GM23248 (cell line): ENCODE data around the gene ZFAND3. TPM values are rescaled to one million over a fixed set of nuclear protein-coding genes. Genes with fewer than 3 reads are reported as not detected.
A peak's percentile ranks its signal among the peaks of the same experiment; 100 is the strongest.

Experiments
- DNase-seq: peaks from one replicate; pipeline ENCODE4 v3.0.0-alpha.2; 2015
- H2AFZ ChIP-seq: fragments of 200-600 bp; sonication (generic); 2 replicates; pipeline ENCODE4 v1.6.1; 2016; ENCODE audit warnings: antibody characterized with exemption
- H3F3A ChIP-seq: fragments of 200-600 bp; sonication (generic); 2 replicates; pipeline ENCODE4 v1.6.1; 2016; ENCODE audit warnings: mild to moderate bottlenecking, antibody characterized with exemption, mixed run types; ENCODE audit not compliant: insufficient read depth
- H3K27ac ChIP-seq: fragments of 200-600 bp; sonication (generic); 2 replicates; pipeline ENCODE4 v1.5.1; 2016; ENCODE audit warnings: mild to moderate bottlenecking
- H3K27me3 ChIP-seq: fragments of 200-600 bp; sonication (generic); replicated peaks from 2 replicates; pipeline ENCODE4 v1.6.1; 2016; ENCODE audit warnings: mild to moderate bottlenecking; ENCODE audit not compliant: insufficient read depth
- H3K36me3 ChIP-seq: fragments of 200-600 bp; sonication (generic); 2 replicates; pipeline ENCODE4 v1.6.1; 2016; ENCODE audit warnings: low read depth, mild to moderate bottlenecking
- H3K4me1 ChIP-seq: fragments of 200-600 bp; sonication (generic); 2 replicates; pipeline ENCODE4 v1.6.1; 2016; ENCODE audit warnings: mild to moderate bottlenecking; ENCODE audit not compliant: insufficient read depth
- H3K4me2 ChIP-seq: fragments of 200-600 bp; sonication (generic); one replicate; pipeline ENCODE4 v1.6.1; 2016; ENCODE audit warnings: mild to moderate bottlenecking; ENCODE audit not compliant: unreplicated experiment
- H3K4me3 ChIP-seq: fragments of 200-600 bp; sonication (generic); 2 replicates; pipeline ENCODE4 v1.5.1; 2016; ENCODE audit warnings: mild to moderate bottlenecking
- H3K79me2 ChIP-seq: fragments of 200-600 bp; sonication (generic); 2 replicates; pipeline ENCODE4 v1.6.1; 2016; ENCODE audit warnings: mild to moderate bottlenecking; ENCODE audit not compliant: insufficient read depth
- H3K9ac ChIP-seq: fragments of 200-600 bp; sonication (generic); 2 replicates; pipeline ENCODE4 v1.6.1; 2016; ENCODE audit warnings: mild to moderate bottlenecking
- H3K9me2 ChIP-seq: fragments of 200-600 bp; sonication (generic); 2 replicates; pipeline ENCODE4 v1.6.1; 2016; ENCODE audit warnings: mixed run types, mild to moderate bottlenecking, moderate library complexity; ENCODE audit not compliant: insufficient read depth
- H3K9me3 ChIP-seq: fragments of 200-600 bp; sonication (generic); one replicate; pipeline ENCODE4 v1.6.1; 2017; ENCODE audit warnings: low read depth
- H4K20me1 ChIP-seq: fragments of 200-600 bp; sonication (generic); 2 replicates; pipeline ENCODE4 v1.6.0; 2016; ENCODE audit not compliant: insufficient read depth
- EZH2 ChIP-seq: fragments of 200-600 bp; sonication (generic); IDR thresholded peaks from 2 replicates; pipeline ENCODE4 v1.6.1; 2018; ENCODE audit warnings: antibody characterized with exemption, mild to moderate bottlenecking; ENCODE audit not compliant: insufficient read depth, poor library complexity, severe bottlenecking
- EZH2phosphoT487 ChIP-seq: fragments of 200-600 bp; sonication (generic); IDR thresholded peaks from 2 replicates; pipeline ENCODE4 v1.6.1; 2018; ENCODE audit warnings: antibody characterized with exemption, moderate library complexity, mild to moderate bottlenecking, low read depth; ENCODE audit not compliant: insufficient read depth
- WGBS, 2 experiments: methylation state at CpG; one replicate each; pipeline ENCODE4 v1.1.6; 2015 to 2017; ENCODE audit warnings: low lambda C conversion rate in 2 of 2, low coverage in 1 of 2; ENCODE audit errors: missing lambda C conversion rate in 2 of 2; 5-methylcytosine and 5-hydroxymethylcytosine counted together
- in situ Hi-C: fragments of 300-500 bp; cut with MboI; formaldehyde crosslinking; loops from 2 replicates; pipeline ENCODE4 v1.15.0; 2020
- polyA plus RNA-seq: library from polyadenylated mRNA; unstranded; fragments of >200 nt; fragmentation: Nextera tagmentation; extraction: Ambion mirVana; gene quantifications from 2 replicates; pipeline ENCODE4 v1.2.1, GENCODE V29; 2016
- total RNA-seq: library from RNA; depleted of rRNA; stranded (reverse); fragments of >200 nt; shearing (Covaris generic); gene quantifications from 2 replicates; pipeline ENCODE4 v1.2.3, GENCODE V29; 2014

The ZFAND3 gene
- total and polyA plus RNA-seq, 2 experiments from 2014 or later, result 27.5 to 40.0 TPM

DNA sequence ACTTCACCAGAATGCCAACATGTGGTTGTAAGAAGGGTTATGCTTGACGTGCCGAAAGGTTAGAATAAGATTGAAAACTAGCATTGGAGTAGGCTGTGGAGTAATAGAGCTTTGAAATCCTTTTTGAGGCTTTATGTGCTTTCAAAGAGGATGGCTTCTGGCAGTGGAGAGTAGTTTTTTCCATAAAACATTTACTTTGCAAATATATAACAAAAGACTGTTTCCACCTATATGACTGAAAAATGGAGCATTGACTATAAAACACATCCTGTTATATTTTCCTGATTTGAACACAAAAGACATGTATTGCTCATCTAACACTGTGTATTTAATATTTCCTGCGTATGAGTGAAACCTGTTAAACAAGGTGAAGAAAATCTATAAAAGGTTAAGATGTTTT lies 38.8 kb downstream of the ZFAND3 start:
- DNase-seq, result no peak
- H3K36me3 ChIP-seq, result no peaks in the 10 kb centered on the region
- H3K9me3 ChIP-seq, result no peaks in the 10 kb centered on the region
- in situ Hi-C loops, result no loop called here
- H3K4me1 ChIP-seq, result peaks cover 34% of the 10 kb centered on the region
- H3K9me2 ChIP-seq, result no peaks in the 10 kb centered on the region; the same call in 1 of the 2 replicates
- peaks cover 2% of the 10 kb centered on the region; the same call in 1 of the 2 replicates for H3F3A ChIP-seq
- WGBS, 2 experiments, result 97 to 99% methylated on average over 3 of the region's 3 CpGs
- H3K79me2 ChIP-seq, result peaks cover 100% of the 10 kb centered on the region
- H3K9ac ChIP-seq, result no peak overlapping the region
- peaks cover 43% of the 10 kb centered on the region for H4K20me1 ChIP-seq
- H3K27ac ChIP-seq, result no peak overlapping the region
- TF ChIP-seq EZH2phosphoT487 (no peak), EZH2 (no peak)
- no peak overlapping the region for H2AFZ ChIP-seq
- no peak overlapping the region for H3K4me3 ChIP-seq
- H3K27me3 ChIP-seq, result no peaks in the 10 kb centered on the region
- H3K4me2 ChIP-seq, result no peak overlapping the region

DNA sequence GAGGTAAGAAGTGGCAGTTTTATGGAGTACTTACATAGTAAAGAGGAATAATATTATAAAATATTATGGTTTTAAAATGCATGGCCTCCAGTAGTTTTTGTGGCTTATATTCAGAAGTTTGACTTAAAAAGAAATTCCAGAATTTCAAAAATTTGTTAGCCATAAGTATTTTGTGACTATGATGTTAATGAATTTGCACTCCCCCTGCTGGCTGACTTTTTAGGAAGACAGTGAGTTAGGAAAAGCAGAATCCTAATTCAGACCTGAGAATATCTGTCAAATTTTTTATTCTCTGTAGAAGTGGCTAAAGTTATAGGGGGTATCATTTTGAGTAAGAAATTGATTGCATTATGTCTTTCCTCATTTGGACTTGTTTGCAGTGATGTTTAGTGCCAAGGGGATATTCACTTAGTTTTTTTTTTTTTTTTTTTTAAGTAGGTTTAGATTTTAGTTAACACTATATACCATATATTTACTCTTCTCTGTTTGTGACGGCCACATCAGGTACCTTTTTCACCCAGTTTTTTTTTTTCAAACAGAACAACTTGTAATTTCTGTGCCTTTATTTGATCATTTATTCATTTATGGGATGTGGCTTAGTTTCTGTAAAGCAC lies 40.8 kb downstream of the ZFAND3 start:
- Histone ChIP-seq H3K4me2 (no peak overlapping the region), H3K4me3 (no peak overlapping the region), H2AFZ (no peak overlapping the region), H3K9me3 (no peaks in the 10 kb centered on the region), H3K27ac (no peak overlapping the region), H3K4me1 (peaks cover 37% of the 10 kb centered on the region), H3K79me2 (peaks cover 100% of the 10 kb centered on the region), H3F3A (peaks cover 10% of the 10 kb centered on the region), H3K9ac (no peak overlapping the region), H3K36me3 (no peaks in the 10 kb centered on the region), H3K27me3 (no peaks in the 10 kb centered on the region), H3K9me2 (no peaks in the 10 kb centered on the region; the same call in 1 of the 2 replicates), H4K20me1 (peaks cover 54% of the 10 kb centered on the region)
- TF ChIP-seq EZH2phosphoT487, result no peak
- no peak for TF ChIP-seq EZH2
- in situ Hi-C loops, result no loop called here
- DNase-seq, result peak; percentile 76
- 60 to 75% methylated on average over 1 of the region's 1 CpG for WGBS, 2 experiments

DNA sequence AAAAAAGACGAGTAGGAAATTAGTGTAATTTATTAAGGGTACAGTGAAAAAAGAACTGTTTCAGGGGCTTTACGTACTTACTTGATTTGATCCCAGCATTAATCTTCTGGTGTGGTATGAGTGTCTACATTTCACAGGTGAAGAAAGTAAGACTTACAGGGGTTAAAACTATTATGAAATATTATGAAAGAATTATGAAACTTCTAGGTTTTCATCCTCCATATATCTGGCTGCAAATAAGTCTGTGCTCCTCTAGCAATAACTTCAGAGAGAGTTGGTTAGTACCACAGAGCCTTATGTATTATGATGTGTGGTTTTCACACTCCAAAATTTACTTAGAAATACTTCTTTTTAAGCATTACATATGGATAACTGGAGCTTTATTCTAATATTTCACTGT lies 41.9 kb downstream of the ZFAND3 start:
- DNase-seq, result no peak
- Histone ChIP-seq H3K4me3 (no peak overlapping the region), H3K9ac (no peak overlapping the region), H3K79me2 (peaks cover 100% of the 10 kb centered on the region), H3K4me2 (no peak overlapping the region), H3K27me3 (no peaks in the 10 kb centered on the region), H3K36me3 (no peaks in the 10 kb centered on the region), H2AFZ (no peak overlapping the region), H3F3A (peaks cover 12% of the 10 kb centered on the region), H3K27ac (no peak overlapping the region), H4K20me1 (peaks cover 55% of the 10 kb centered on the region), H3K9me3 (no peaks in the 10 kb centered on the region), H3K4me1 (peaks cover 42% of the 10 kb centered on the region), H3K9me2 (no peaks in the 10 kb centered on the region; the same call in 1 of the 2 replicates)
- TF ChIP-seq EZH2 (no peak), EZH2phosphoT487 (no peak)
- 49 to 56% methylated on average over 2 of the region's 2 CpGs for WGBS, 2 experiments
- in situ Hi-C loops, result no loop called here

- no peak for DNase-seq
- H3K9me2 ChIP-seq, result no peaks in the 10 kb centered on the region; the same call in 1 of the 2 replicates
- peaks cover 100% of the 10 kb centered on the region for H3K79me2 ChIP-seq
- no peaks in the 10 kb centered on the region for H3K36me3 ChIP-seq
- in situ Hi-C loops, result no loop called here
- no peak overlapping the region for H3K27ac ChIP-seq
- no peaks in the 10 kb centered on the region for H3K27me3 ChIP-seq
- H2AFZ ChIP-seq, result no peak overlapping the region
- no peak for TF ChIP-seq EZH2
- no peak for TF ChIP-seq EZH2phosphoT487
- H3K9ac ChIP-seq, result no peak overlapping the region
- peaks cover 49% of the 10 kb centered on the region for H3K4me1 ChIP-seq
- H3K4me2 ChIP-seq, result no peak overlapping the region
- H3F3A ChIP-seq, result peaks cover 22% of the 10 kb centered on the region
- no peak overlapping the region for H3K4me3 ChIP-seq
- H3K9me3 ChIP-seq, result no peaks in the 10 kb centered on the region
- 97 to 99% methylated on average over 4 of the region's 4 CpGs for WGBS, 2 experiments
- peaks cover 65% of the 10 kb centered on the region for H4K20me1 ChIP-seq
Measured at GRCh38 chr6:37862430-37862829, 42.9 kb downstream of the ZFAND3 start.
